Osteoblast (primary cell): ENCODE measurements around the gene STAT2. TPM values are rescaled to one million over a fixed set of nuclear protein-coding genes. Genes with fewer than 3 reads are reported as not detected.
A peak's percentile ranks its signal among the peaks of the same experiment; 100 is the strongest.

Source experiments
- DNase-seq: peaks from one replicate; pipeline ENCODE4 v3.0.0; 2011; ENCODE audit warnings: low spot score, mixed read lengths; ENCODE audit not compliant: insufficient read length; ENCODE audit errors: missing footprints
- H2AFZ ChIP-seq: 2 replicates; pipeline ENCODE4 v1.6.0; 2011; ENCODE audit warnings: mild to moderate bottlenecking, low read length
- H3K27ac ChIP-seq: 2 replicates; pipeline ENCODE4 v1.5.1; 2011; ENCODE audit warnings: mild to moderate bottlenecking, low read depth, low read length, moderate library complexity
- H3K27me3 ChIP-seq: 2 replicates; pipeline ENCODE4 v1.6.0; 2012; ENCODE audit warnings: mild to moderate bottlenecking, control low read depth, inconsistent platforms, low read length, moderate library complexity; ENCODE audit not compliant: insufficient read depth
- H3K36me3 ChIP-seq: 2 replicates; pipeline ENCODE4 v1.5.1; 2011; ENCODE audit warnings: mild to moderate bottlenecking, low read length, control low read depth, moderate library complexity; ENCODE audit not compliant: insufficient read depth
- H3K4me1 ChIP-seq: 2 replicates; pipeline ENCODE4 v1.5.1; 2011; ENCODE audit warnings: mild to moderate bottlenecking, low read length, control low read depth, moderate library complexity; ENCODE audit not compliant: insufficient read depth
- H3K4me2 ChIP-seq: 2 replicates; pipeline ENCODE4 v1.6.0; 2011; ENCODE audit warnings: mild to moderate bottlenecking, low read length; ENCODE audit not compliant: insufficient read depth
- H3K4me3 ChIP-seq: fragments of 200-600 bp; sonication (generic); 3 replicates; pipeline ENCODE4 v1.5.1; 2012; ENCODE audit warnings: mild to moderate bottlenecking, low read length, inconsistent platforms; ENCODE audit not compliant: insufficient read depth
- H3K79me2 ChIP-seq: 2 replicates; pipeline ENCODE4 v1.6.0; 2012; ENCODE audit warnings: mild to moderate bottlenecking, low read length, control low read depth, inconsistent platforms; ENCODE audit not compliant: insufficient read depth
- H3K9me3 ChIP-seq: 2 replicates; pipeline ENCODE4 v1.5.1; 2011; ENCODE audit warnings: low read depth, low read length, control low read depth
- H4K20me1 ChIP-seq: 2 replicates; pipeline ENCODE4 v1.6.0; 2012; ENCODE audit warnings: mild to moderate bottlenecking, low read length, control low read depth; ENCODE audit not compliant: insufficient read depth
- total RNA-seq: library from RNA; depleted of rRNA; stranded (reverse); fragments of >200 nt; gene quantifications from 2 replicates; pipeline ENCODE4 v1.2.3, GENCODE V29; 2012
- TF ChIP-seq, protein P1 (sequence below): IDR thresholded peaks from 2 replicates; pipeline ENCODE4 v1.5.1; 2011; ENCODE audit warnings: mild to moderate bottlenecking, low read depth, low read length, moderate library complexity; ENCODE audit errors: extremely low read depth

STAT2 gene
- total RNA-seq, 1 donor, result 652 TPM

DNA sequence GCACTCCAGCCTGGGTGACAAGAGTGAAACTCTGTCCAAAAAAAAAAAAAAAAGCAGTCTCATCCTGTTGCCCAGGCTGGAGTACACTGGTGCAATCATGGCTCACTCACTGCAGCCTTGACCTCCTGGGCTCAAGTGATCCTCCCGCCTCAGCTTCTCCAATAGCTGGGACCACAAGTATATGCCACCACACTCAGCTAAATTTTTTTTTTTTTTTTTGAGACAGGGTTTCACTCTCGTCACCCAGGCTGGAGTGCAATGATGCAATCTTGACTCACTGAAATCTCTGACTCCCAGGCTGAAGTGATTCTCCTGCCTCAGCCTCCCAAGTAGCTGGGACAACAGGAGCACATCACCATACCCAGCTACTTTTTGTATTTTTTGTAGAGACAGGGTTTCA, 38.9 kb downstream of the STAT2 start:
- no peaks in the 10 kb centered on the region for H4K20me1 ChIP-seq
- H3K36me3 ChIP-seq, result peaks cover 28% of the 10 kb centered on the region
- no peak overlapping the region for H3K4me3 ChIP-seq
- no peak overlapping the region for H3K27ac ChIP-seq
- H3K4me1 ChIP-seq, result no peaks in the 10 kb centered on the region
- no peaks in the 10 kb centered on the region for H3K9me3 ChIP-seq
- H3K4me2 ChIP-seq, result no peak overlapping the region
- TF ChIP-seq, protein P1, sequence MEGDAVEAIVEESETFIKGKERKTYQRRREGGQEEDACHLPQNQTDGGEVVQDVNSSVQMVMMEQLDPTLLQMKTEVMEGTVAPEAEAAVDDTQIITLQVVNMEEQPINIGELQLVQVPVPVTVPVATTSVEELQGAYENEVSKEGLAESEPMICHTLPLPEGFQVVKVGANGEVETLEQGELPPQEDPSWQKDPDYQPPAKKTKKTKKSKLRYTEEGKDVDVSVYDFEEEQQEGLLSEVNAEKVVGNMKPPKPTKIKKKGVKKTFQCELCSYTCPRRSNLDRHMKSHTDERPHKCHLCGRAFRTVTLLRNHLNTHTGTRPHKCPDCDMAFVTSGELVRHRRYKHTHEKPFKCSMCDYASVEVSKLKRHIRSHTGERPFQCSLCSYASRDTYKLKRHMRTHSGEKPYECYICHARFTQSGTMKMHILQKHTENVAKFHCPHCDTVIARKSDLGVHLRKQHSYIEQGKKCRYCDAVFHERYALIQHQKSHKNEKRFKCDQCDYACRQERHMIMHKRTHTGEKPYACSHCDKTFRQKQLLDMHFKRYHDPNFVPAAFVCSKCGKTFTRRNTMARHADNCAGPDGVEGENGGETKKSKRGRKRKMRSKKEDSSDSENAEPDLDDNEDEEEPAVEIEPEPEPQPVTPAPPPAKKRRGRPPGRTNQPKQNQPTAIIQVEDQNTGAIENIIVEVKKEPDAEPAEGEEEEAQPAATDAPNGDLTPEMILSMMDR, result no peak
- H3K79me2 ChIP-seq, result no peaks in the 10 kb centered on the region
- H2AFZ ChIP-seq, result no peak overlapping the region
- no peak for DNase-seq
- no peaks in the 10 kb centered on the region for H3K27me3 ChIP-seq

DNA sequence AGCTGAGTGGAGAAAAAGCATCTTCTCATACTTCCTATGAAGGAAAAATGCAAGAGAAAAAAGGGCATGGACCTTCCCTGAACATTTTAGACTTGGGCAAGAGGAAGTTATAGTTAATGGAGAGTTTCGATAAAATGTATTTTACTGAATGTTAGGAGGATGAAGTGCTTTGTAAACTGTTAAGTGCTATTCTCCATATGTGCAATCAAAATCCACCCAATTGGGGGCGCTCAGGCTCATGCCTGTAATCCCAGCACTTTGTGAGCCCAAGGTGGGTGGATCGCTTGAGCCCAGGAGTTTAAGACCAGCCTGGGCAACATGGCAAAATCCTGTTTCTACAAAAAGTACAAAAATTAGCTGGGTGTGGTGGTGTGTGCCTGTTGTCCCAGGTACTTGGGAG, 42.2 kb downstream of the STAT2 start:
- Histone ChIP-seq H2AFZ (no peak overlapping the region), H3K27me3 (no peaks in the 10 kb centered on the region), H3K4me3 (no peak overlapping the region), H3K79me2 (peaks cover 18% of the 10 kb centered on the region), H3K4me2 (no peak overlapping the region), H3K4me1 (peaks cover 8% of the 10 kb centered on the region), H3K27ac (no peak overlapping the region), H4K20me1 (no peaks in the 10 kb centered on the region), H3K36me3 (peaks cover 10% of the 10 kb centered on the region), H3K9me3 (no peaks in the 10 kb centered on the region)
- TF ChIP-seq, protein P1, result no peak
- no peak for DNase-seq

DNA sequence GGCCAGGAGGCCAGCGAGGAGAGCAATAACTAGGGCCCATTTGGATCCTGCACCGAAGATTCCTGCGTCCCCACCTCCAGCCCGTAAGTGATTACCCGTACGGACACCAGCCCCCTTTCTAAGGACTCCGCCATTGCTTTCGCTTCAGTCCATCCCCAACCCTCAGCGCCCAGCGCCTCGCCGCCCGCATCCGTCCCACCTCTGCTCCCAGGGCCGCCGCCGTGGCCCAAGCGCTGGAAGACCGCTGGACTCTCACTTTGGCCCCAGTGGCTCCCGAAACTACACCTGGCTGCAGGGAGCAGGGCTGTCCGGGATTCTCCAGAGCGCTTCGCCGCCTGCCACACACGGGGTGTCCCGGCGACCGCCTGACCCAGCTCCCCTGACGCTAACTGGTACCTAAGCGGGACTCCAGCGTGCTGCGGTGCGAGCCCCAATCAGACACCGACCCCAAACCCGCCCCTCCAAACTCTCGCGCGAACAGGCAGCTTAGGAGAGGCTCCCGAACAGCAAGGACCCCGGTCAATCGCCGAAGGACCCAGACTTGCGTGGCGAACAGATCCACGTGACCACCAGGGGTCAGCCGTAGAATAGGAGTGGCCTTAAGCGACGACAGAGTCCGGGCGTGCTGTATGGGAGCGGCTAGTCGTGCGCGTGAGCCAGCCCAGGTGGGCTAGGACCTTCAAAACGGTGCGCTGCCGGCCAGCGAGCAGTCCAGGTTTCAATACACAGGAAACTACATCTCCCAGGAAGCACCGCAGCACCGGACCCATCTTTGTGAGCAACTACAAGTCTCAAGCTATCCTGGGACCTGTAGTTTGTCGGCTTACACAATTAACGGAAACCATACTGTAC, 44.1 kb downstream of the STAT2 start, which contains the start of gene CNPY2:
CNPY2 (minus strand) TSS at position 367 of the 852 bp plus-strand sequence. CDS start 771 bp downstream, outside the sequence.
- H3K9me3 ChIP-seq, result no peaks in the 10 kb centered on the region
- H3K27me3 ChIP-seq, result no peaks in the 10 kb centered on the region
- peaks cover 8% of the 10 kb centered on the region for H3K4me1 ChIP-seq
- peak within 1 kb of the TSS; percentile 95 for H3K4me2 ChIP-seq
- H3K79me2 ChIP-seq, result peaks cover 22% of the 10 kb centered on the region
- DNase-seq, result peak; percentile 98
- peaks cover 15% of the 10 kb centered on the region for H3K36me3 ChIP-seq
- H3K27ac ChIP-seq, result peak within 1 kb of the TSS; percentile 89
- peak within 1 kb of the TSS; percentile 81 for H3K4me3 ChIP-seq
- peak within 1 kb of the TSS; percentile 90 for H2AFZ ChIP-seq
- no peaks in the 10 kb centered on the region for H4K20me1 ChIP-seq
- TF ChIP-seq, protein P1, result no peak

DNA sequence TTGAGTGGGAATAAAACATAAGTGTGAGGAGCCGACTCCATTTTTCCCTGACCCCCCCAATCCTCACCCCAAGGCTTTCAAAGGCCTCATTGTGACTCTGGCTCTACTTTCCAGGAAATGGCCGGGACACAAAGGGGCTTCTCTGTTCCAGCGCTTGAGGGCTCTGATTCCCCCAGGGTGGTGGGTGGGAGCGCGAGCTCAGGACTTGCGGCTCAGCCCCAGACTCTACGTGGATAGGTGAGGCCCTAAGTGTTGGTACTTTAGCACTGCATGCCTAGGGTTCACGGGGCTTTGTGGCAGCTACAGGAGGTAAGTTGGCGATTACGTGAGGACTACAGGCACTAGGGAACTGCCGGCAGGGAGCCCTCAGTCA, 44.7 kb downstream of the STAT2 start:
- no peak for DNase-seq
- Histone ChIP-seq H3K4me2 (peak overlapping the region; percentile 95), H3K36me3 (peaks cover 21% of the 10 kb centered on the region), H3K27me3 (no peaks in the 10 kb centered on the region), H3K4me3 (peak overlapping the region; percentile 81), H3K4me1 (peaks cover 8% of the 10 kb centered on the region), H3K9me3 (no peaks in the 10 kb centered on the region), H4K20me1 (no peaks in the 10 kb centered on the region), H3K27ac (peak overlapping the region; percentile 89), H3K79me2 (peaks cover 22% of the 10 kb centered on the region), H2AFZ (peak overlapping the region; percentile 90)
- TF ChIP-seq, protein P1, result no peak
